Left kidney (tissue), 2 donors: ENCODE measurements around the gene MAMDC2. TPM values are rescaled to one million over a fixed set of nuclear protein-coding genes. Genes with fewer than 3 reads are reported as not detected.

ENCODE experiments used
- DNase-seq: peaks from one replicate; pipeline ENCODE4 v3.0.0-alpha.2; 2013
- polyA plus RNA-seq: library from polyadenylated mRNA; unstranded; fragments of 120-200 nt; gene quantifications from one replicate; pipeline ENCODE4 v1.2.1, GENCODE V29; 2013; ENCODE audit not compliant: insufficient read length

The MAMDC2 gene
- polyA plus RNA-seq, 1 donor, result 7.0 TPM

GRCh38 chr9:70135176-70135575, 91.5 kb downstream of the MAMDC2 start:
- no peak for DNase-seq

GRCh38 chr9:70136632-70137031, 93.0 kb downstream of the MAMDC2 start:
- DNase-seq, result no peak

DNA sequence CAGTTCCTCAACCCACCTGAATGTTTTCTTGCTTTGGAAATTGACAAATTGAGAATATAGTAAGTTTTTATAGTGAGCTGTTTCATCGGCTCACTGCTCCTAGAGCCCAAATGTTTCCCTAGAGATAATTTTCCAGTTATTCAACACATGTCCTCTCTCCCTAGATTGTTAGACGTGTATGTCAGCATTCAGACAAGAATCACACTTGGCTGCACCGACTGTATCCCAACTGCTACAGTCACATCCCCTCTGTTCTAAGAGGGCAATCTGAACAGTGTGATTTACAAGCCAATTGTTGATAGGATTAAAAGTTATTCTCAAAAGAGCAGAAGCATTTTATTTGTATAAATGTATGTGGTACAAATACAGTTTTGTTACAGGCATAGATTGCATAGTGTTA, 93.9 kb downstream of the MAMDC2 start:
- no peak for DNase-seq

- DNase-seq, result no peak
These were observed 98.5 kb downstream of the MAMDC2 start for GRCh38 chr9:70142101-70142500.

DNA sequence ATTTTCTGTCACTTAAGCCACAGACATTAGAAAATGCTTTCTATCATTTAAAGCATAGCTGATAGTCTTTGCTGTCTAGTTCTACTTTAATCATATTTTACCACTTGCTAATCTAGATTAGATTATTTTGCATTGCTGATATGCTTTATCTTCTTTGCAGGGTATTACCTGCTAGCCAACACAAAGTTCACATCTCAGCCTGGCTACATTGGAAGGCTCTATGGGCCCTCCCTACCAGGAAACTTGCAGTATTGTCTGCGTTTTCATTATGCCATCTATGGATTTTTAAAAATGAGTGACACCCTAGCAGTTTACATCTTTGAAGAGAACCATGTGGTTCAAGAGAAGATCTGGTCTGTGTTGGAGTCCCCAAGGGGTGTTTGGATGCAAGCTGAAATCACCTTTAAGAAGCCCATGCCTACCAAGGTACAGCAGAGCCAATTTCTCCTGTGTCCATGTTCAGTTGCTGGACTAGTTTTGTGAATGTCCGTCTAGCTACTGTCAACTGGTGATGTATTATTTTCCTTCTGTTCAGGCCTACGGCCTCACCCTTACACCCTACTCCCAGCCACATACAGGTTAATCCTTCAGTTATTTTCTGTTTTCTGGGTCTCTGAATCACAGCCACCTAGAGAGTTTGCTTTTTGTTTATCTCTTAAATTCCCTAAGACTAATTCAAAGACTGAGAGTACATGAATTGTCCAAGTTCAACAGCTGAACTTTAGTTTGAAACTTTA, 99.9 kb downstream of the MAMDC2 start:
- no peak for DNase-seq

DNA sequence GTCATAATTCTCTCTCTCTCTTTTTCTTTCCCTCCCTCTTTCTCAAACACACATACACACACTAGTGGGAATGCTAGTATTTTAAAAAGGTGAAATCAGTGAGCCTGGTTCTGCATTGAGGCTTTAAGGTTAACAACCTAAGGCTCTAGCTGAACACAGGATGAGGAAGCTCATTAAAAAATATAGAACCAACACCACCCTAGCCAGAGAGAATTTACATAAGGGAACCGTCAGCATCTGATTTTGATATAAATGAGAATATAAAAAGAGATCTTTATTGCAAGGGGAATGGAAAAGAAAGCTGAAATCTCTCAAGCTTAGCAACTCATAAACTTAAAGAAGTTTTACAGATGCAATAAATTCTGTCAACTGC, 100.5 kb downstream of the MAMDC2 start:
- no peak for DNase-seq

DNA sequence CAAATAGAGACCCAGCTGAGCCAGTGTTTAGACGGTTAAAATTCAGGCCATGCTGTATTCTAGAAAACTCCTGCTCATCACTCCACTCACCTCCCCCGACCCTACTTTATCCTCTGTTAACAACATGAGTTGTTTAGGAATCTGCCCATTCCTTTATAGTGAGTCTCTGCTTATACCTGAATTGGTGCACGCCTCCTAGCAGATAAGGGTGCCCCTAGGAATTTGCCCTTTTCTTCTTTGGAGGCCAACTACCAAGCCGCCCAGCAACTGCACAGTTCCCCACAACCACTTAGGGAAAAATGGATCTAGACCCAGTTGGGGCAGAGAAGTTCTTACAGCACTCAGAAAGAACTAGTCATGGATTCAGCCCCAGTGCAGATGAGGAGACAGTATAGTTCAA, 102.3 kb downstream of the MAMDC2 start:
- no peak for DNase-seq

DNA sequence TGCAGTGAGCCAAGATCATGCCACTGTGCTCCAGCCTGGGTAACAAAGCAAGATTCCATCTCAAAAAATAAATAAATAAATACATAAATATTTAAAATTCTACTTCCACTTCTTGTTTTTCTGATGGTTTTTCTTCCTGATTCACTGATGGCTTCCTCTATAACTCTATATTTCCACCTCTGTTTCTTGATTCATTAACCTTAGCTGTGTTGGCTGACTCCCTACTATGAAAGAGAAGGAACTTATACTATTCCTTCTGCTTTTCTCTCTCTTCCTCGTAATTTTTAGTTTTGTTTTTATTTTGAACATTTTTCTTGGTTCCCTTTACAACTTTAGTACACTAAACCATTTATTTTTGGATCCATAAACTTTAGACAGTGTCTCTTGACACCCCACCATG, 103.5 kb downstream of the MAMDC2 start:
- no peak for DNase-seq

DNA sequence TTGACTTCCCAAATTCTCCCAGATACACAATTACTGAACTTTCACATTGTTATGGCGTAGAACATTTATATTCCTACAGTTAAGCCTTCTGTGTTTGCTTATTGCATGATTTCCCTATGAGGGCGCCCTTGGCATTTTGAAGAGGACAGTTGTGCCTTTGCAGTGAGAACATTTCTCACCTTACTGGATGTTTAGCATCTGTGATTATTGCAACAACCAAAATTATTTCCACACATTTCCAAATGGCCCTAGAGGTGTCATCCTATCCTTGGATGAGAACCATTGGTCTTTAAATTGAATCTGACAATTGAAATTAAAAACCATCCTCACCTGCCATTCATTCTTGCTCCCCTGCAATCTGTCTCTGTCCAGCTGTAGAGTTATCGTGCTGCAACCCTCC, 104.0 kb downstream of the MAMDC2 start:
- DNase-seq, result no peak

DNA sequence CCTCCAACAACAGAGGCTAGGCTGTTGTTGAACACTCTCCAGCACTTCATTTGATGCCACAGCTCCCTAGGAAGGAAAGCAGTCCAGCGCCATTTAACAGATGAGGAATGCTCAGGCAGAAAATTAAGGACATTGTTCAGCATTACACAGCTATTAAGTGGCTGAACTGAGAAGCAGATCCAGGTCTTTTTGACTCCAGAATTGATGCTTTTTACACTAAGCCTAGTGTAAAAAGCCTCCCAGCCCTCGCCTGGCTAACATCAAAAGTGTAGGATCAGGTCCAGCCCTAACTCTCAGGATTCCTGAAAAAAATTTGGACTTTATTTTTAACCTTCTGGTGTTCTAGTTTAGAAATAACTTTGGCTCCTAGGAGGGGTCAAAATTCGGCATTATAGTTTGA, 108.7 kb downstream of the MAMDC2 start:
- DNase-seq, result no peak

- DNase-seq, result no peak
These were observed 113.1 kb downstream of the MAMDC2 start for GRCh38 chr9:70156729-70157128.

- DNase-seq, result no peak
These were observed 116.0 kb downstream of the MAMDC2 start for GRCh38 chr9:70159630-70160029.

DNA sequence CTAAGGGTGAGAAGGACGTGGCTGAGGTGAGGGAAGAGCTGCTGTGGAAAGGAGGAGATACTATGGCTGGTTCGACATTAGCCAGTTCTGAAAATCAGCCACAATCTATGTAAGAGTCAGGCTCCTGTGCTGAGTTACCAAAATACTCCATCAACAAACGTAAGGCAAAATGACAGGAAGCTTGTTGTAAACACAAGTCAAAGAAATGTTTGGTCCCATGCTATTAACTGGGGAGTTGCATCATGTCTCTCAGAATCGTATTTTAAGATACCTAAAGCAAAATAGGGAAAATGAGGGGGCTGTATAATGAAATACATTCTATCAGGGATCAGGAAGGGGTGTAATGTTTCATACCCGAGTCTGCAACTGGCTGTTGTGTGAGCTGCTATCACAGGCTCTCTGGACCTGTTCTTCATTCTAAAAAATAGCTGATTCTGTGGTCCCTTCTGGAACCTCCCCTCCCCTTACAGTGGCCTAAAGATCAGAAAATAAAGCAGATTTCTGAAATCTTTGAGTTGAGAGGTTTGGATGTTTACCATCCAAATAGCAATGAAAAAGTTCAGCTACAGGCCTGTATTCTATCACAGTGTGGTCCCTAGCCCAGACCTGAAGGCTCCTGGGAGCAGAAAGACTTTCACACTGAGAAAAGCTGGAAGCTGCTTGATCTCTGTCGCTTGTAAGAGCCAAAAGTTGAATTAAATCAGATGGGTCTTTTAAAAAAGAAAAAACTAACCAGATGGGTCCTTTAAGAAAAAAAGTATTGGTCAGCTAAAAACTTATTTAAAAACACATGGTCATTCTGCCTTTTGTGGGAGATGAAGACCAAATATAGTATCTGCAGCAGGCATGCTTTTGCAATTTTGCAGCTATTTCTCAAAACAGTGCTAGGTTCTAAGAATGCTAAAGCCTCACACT, 117.3 kb downstream of the MAMDC2 start:
- no peak for DNase-seq

GRCh38 chr9:70165006-70165602, 121.5 kb downstream of the MAMDC2 start:
- no peak for DNase-seq

DNA sequence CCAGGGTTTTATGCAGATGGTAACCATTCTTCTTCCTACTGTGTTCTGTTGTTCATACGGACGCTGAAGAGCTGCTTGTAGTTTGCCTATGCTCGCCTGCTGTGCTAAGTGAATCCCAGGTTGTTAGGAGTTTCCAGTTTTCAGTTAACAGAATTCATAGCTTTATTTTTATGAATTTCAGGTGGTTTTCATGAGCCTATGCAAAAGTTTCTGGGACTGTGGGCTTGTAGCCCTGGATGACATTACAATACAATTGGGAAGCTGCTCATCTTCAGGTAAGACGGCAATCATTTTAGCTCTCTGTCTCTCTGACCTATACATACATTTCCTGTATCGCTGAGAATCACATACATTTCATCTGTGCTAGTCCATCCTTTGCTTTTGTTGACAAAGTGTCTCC, 124.9 kb downstream of the MAMDC2 start:
- DNase-seq, result no peak

- no peak for DNase-seq
These were observed 125.6 kb downstream of the MAMDC2 start for GRCh38 chr9:70169222-70169621.

DNA sequence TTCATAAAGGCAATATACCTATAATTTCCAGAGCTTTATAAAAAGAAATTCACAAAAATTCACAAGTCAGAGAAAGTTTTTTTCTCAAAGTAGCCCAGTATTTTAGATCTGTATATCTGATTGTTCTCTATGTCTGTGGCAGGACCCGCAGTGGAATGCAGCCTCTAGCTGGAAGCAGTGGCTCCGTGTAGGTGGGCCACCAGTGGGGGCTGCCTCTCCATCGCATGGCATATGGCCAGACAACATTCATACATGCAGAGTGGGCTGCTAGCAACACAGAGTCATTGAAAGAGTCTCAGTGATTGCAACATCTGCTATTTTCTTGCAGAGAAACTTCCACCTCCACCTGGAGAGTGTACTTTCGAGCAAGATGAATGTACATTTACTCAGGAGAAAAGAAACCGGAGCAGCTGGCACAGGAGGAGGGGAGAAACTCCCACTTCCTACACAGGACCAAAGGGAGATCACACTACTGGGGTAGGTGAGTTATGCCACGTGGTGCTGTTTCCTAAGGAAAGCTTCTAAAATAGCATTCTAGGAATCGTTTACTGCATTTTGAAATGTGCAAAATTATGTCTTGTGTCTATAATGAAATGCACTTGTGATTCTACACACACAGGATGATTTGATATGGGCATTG, 126.6 kb downstream of the MAMDC2 start:
- DNase-seq, result no peak

DNA sequence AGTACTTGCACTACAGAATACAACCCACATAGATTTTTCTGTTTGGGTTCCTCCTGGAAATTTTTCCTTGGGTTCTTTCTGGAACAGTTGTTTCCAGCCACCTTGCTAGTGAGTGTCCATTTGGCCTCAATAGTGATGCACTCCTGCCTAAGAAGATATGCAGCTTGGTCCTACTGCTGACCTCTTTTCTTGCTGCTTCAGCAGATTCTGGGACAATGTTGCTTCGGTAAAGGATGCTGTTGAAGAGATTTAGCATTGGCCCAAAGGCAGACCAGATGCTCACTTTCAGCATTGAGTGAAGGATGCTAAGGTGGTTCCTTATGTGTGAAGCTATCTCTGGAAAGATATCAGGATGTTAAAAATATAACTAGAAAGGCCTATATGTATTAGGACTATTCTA, 128.9 kb downstream of the MAMDC2 start:
- DNase-seq, result no peak

DNA sequence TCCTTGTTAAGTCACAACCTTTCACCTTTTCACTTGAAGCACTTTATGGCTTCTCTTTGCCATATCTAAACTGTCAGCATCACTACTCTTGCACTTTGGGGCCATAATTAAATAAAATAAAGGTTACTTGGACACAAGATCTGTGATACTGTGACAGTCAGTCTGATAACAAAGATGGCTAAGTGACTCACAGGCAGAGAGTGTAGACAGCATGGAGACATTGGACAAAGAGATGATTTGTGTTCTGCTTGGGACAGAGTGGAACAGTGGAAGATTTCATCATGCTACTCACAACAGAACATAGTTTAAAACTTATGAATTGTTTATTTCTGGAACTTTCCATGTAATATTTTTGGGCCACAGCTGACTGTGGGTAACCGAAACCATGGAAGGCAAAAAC, 133.5 kb downstream of the MAMDC2 start:
- DNase-seq, result no peak

- no peak for DNase-seq
These were observed 149.1 kb downstream of the MAMDC2 start for GRCh38 chr9:70192707-70193106.

- no peak for DNase-seq
These were observed 151.8 kb downstream of the MAMDC2 start for GRCh38 chr9:70195456-70195855.

GRCh38 chr9:70197216-70198044, 153.8 kb downstream of the MAMDC2 start:
- no peak for DNase-seq
